ENCODE data around the gene SNX22. TPM values are rescaled to one million over a fixed set of nuclear protein-coding genes. Genes with fewer than 3 reads are reported as not detected.
A peak's percentile ranks its signal among the peaks of the same experiment; 100 is the strongest.

The SNX22 gene
- total RNA-seq, 6 donors from 2014 or later, result 9.6 to 44.0 (median 24.8) TPM

DNA sequence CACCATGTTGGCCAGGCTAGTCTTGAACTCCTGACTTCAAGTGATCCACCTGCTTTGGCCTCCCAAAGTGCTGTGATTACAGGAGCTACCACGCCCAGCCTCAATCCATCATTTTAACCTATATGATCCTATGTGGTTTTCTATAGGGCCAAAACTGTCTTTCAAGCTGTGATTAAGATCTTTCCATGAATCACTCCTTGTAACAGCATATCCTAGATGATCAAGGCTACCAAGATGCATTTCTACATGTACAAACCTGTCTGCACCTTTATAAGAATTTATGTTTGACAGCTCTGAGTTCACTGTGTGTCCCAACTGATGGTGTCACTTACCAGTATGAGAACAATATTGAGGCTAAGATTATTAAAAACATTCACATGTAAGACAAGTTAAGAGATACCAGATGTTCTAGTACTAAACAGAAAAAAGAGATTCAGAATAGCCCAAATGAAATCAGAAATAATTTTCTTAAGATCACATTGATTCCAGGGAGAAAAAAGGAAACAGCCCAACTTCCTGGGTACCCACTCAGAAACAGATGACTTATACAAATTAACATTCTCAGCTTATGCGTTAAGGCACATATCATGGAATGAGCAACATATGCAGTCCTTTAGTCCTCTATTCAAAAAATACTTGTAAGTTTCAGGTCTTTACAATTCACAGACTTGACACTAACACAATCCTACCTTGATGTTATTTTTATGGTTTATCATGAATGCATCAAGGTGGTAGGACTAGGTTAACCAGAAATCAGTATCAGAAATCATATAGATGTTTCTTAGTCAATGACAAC, 36.1 kb downstream of the SNX22 start:
- no peaks in the 10 kb centered on the region for H3K9me3 ChIP-seq
- H3K4me3 ChIP-seq, result no peak overlapping the region
- H3K4me1 ChIP-seq, result no peaks in the 10 kb centered on the region
- H3K27ac ChIP-seq, result no peak overlapping the region
- no peak for TF ChIP-seq EP300 (IDR thresholded peaks at IDR 0.05)
- TF ChIP-seq POLR2A (IDR thresholded peaks at IDR 0.05), result no peak
- TF ChIP-seq, protein P1, sequence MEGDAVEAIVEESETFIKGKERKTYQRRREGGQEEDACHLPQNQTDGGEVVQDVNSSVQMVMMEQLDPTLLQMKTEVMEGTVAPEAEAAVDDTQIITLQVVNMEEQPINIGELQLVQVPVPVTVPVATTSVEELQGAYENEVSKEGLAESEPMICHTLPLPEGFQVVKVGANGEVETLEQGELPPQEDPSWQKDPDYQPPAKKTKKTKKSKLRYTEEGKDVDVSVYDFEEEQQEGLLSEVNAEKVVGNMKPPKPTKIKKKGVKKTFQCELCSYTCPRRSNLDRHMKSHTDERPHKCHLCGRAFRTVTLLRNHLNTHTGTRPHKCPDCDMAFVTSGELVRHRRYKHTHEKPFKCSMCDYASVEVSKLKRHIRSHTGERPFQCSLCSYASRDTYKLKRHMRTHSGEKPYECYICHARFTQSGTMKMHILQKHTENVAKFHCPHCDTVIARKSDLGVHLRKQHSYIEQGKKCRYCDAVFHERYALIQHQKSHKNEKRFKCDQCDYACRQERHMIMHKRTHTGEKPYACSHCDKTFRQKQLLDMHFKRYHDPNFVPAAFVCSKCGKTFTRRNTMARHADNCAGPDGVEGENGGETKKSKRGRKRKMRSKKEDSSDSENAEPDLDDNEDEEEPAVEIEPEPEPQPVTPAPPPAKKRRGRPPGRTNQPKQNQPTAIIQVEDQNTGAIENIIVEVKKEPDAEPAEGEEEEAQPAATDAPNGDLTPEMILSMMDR (IDR thresholded peaks at IDR 0.05), result no peak
- no peak for TF ChIP-seq POLR2AphosphoS5 (IDR thresholded peaks at IDR 0.05)
- no peaks in the 10 kb centered on the region for H3K27me3 ChIP-seq
- peaks cover 0 to 38% (median 2%) of the 10 kb centered on the region in 4 donors for H3K36me3 ChIP-seq
- 92 to 95% methylated on average over 2 of the region's 2 CpGs for WGBS, 2 donors
- ATAC-seq (ENCODE audit: low FRiP score in 2 of 2) (no peak), DNase-seq (no peak)

DNA sequence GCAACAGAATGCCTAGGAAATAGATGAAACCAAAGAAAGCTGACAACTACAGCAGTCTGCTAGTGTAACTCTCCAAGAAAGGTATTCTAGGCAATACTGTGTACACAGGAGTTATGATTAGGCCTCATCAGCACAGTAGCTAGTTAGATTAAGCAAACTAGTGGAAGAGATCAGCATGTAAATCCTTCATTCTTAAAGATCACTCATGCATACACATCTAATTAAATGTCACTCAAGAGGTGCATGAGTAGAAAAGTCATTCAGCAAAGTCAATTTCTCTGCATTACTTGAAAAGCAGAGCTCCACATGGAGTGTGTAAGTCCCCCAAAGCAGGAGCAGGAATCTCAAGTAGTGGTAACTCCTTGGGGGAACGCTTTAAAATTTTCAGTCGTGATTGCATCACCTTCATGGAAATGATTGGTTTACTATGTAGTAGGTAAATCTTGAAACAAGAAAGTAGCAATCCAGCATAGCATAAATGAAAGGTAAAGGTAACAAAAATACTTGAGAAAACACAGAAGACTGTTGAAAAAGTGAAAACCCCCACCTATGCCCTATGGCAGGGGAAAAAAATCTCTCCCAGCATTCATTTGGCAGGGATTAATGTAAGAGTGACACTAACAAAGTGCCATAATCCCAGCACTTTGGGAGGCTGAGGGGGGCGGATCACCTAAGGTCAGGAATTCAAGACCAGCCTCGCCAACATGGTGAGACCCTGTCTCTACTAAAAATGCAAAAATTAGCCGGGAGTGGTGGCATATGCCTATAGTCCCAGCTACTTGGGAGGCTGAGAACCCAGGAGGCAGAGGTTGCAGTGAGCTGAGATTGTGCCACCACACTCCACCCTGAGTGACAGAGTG, 40.7 kb downstream of the SNX22 start:
- TF ChIP-seq POLR2A (IDR thresholded peaks at IDR 0.05), result no peak
- TF ChIP-seq, protein P1 (IDR thresholded peaks at IDR 0.05), result no peak
- TF ChIP-seq POLR2AphosphoS5 (IDR thresholded peaks at IDR 0.05), result no peak
- TF ChIP-seq EP300 (IDR thresholded peaks at IDR 0.05), result no peak
- H3K4me1 ChIP-seq, result no peaks in the 10 kb centered on the region
- no peaks in the 10 kb centered on the region for H3K9me3 ChIP-seq
- no peak for DNase-seq
- no peak overlapping the region for H3K27ac ChIP-seq
- no peak overlapping the region for H3K4me3 ChIP-seq
- no peak for ATAC-seq (ENCODE audit: low FRiP score in 2 of 2)
- H3K36me3 ChIP-seq, result peaks cover 0 to 23% (median 2%) of the 10 kb centered on the region in 4 donors
- WGBS, 2 donors, result 88 to 91% methylated on average over 5 of the region's 5 CpGs
- H3K27me3 ChIP-seq, result no peaks in the 10 kb centered on the region

DNA sequence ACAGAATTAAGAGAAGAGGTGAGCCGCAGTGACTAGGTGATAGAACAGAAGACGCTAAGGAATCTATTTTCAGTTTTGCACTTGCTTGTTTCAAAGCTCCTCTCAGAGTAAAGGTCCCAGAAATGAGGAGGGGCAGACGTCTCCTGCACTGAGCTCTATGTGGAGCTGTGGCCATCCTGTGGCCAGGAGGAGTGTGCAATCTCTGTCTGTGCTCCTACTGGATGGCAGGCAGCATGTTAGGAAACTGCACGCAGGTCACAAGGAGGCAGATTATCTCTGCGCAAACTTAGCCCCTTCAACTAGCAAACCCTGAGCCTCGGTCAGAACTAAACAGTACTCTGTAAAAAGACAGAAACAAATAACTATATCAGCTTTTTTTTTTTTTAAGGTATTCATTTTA, 42.4 kb downstream of the SNX22 start:
- no peaks in the 10 kb centered on the region for H3K4me1 ChIP-seq
- TF ChIP-seq POLR2AphosphoS5 (IDR thresholded peaks at IDR 0.05), result no peak
- no peak for TF ChIP-seq EP300 (IDR thresholded peaks at IDR 0.05)
- TF ChIP-seq, protein P1 (IDR thresholded peaks at IDR 0.05), result no peak
- no peak for TF ChIP-seq POLR2A (IDR thresholded peaks at IDR 0.05)
- no peak overlapping the region for H3K27ac ChIP-seq
- WGBS, 2 donors, result 92 to 95% methylated on average over 6 of the region's 6 CpGs
- H3K9me3 ChIP-seq, result no peaks in the 10 kb centered on the region
- peaks cover 0 to 15% (median 0%) of the 10 kb centered on the region in 4 donors for H3K36me3 ChIP-seq
- DNase-seq (no peak), ATAC-seq (ENCODE audit: low FRiP score in 2 of 2) (no peak)
- no peaks in the 10 kb centered on the region for H3K27me3 ChIP-seq
- H3K4me3 ChIP-seq, result no peak overlapping the region

DNA sequence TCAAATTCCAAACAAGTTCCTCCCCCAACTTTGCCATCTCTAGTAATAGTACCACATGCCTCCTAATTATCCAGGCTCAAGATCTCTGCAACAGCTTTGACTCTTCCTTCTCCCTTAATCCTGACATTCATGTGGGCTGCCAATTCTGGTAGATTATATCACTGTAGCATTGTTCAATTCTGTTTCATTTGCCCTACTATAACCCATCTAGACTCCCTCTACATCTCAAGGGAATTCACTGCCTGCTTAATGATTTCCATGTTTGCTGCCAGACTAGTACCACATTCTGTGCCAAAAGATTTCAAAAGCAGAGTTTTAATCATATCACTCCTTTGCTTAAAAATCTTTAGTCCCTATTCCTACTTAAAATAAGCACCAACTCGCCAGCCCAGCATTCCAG, 45.9 kb downstream of the SNX22 start:
- Histone ChIP-seq H3K27me3 (no peaks in the 10 kb centered on the region), H3K4me1 (no peaks in the 10 kb centered on the region), H3K9me3 (no peaks in the 10 kb centered on the region), H3K4me3 (no peak overlapping the region), H3K27ac (no peak overlapping the region), H3K36me3 (peaks cover 2 to 36% (median 5%) of the 10 kb centered on the region in 4 donors)
- 82 to 90% methylated on average over 1 of the region's 1 CpG for WGBS, 2 donors
- TF ChIP-seq, protein P1 (IDR thresholded peaks at IDR 0.05), result no peak
- no peak for TF ChIP-seq POLR2A (IDR thresholded peaks at IDR 0.05)
- ATAC-seq (ENCODE audit: low FRiP score in 2 of 2) (peak in 1 of 2 donors; percentile 65), DNase-seq (no peak)

Data from upper lobe of left lung (tissue), 6 donors.